Stimulated activated CD8-positive, alpha-beta memory T cell treated with anti-CD3 and anti-CD28 coated beads, Interleukin-7, amount 100 ng/mL, for 4 hours (primary cell): ENCODE results near the gene ILF3.
A peak's percentile ranks its signal among the peaks of the same experiment; 100 is the strongest.

Source experiments
- DNase-seq, 2 donors: peaks; one replicate each; pipeline ENCODE4 v3.0.0-alpha.2; 2020; ENCODE audit warnings: low read depth in 2 of 2

ILF3 gene

GRCh38 chr19:10653732-10654609, at the start of gene ILF3:
Gene ILF3 (plus strand): TSS chr19:10654346. CDS start chr19:10670606, 16,260 bp downstream.
- DNase-seq, result peak; percentile 100

- DNase-seq, result no peak
These were observed 49.6 kb upstream of the ILF3 start for GRCh38 chr19:10604460-10604980.

GRCh38 chr19:10611907-10612306, 42.2 kb upstream of the ILF3 start:
- DNase-seq, result no peak

GRCh38 chr19:10612499-10613119, 41.5 kb upstream of the ILF3 start:
- DNase-seq, result no peak

- no peak for DNase-seq
These were observed 38.6 kb upstream of the ILF3 start for GRCh38 chr19:10615429-10616023.

GRCh38 chr19:10617409-10618121, 36.6 kb upstream of the ILF3 start:
- no peak for DNase-seq

- DNase-seq, result no peak
These were observed 35.3 kb upstream of the ILF3 start for GRCh38 chr19:10618846-10619245.

GRCh38 chr19:10620786-10621185, 33.4 kb upstream of the ILF3 start:
- no peak for DNase-seq

GRCh38 chr19:10621966-10622365, 32.2 kb upstream of the ILF3 start:
- no peak for DNase-seq

GRCh38 chr19:10624585-10624984, 29.6 kb upstream of the ILF3 start:
- no peak for DNase-seq

- DNase-seq, result no peak
These were observed 29.0 kb upstream of the ILF3 start, which contains the start of gene SLC44A2 for GRCh38 chr19:10625003-10625761. Gene SLC44A2 (plus strand): TSS chr19:10625553. CDS start chr19:10625634, 81 bp downstream.

- no peak for DNase-seq
These were observed 28.4 kb upstream of the ILF3 start for GRCh38 chr19:10625762-10626138.

- no peak for DNase-seq
These were observed 22.3 kb upstream of the ILF3 start for GRCh38 chr19:10631874-10632273.

- no peak for DNase-seq
These were observed 19.7 kb upstream of the ILF3 start for GRCh38 chr19:10634430-10634829.

GRCh38 chr19:10634963-10635362, 19.2 kb upstream of the ILF3 start:
- no peak for DNase-seq

- DNase-seq, result no peak
These were observed 17.7 kb upstream of the ILF3 start for GRCh38 chr19:10636304-10636972.

GRCh38 chr19:10637894-10638293, 16.3 kb upstream of the ILF3 start:
- no peak for DNase-seq

GRCh38 chr19:10639836-10640235, 14.3 kb upstream of the ILF3 start:
- DNase-seq, result no peak

GRCh38 chr19:10640361-10640760, 13.8 kb upstream of the ILF3 start:
- no peak for DNase-seq

- DNase-seq, result no peak
These were observed 12.9 kb upstream of the ILF3 start for GRCh38 chr19:10641248-10641647.
